Testis (tissue), 2 donors: Measurements from ENCODE around the gene CSF1.

Experiments used
- CTCF ChIP-seq, 3 experiments: fragments of 450-650 bp in 2 of 3; fragments of 200-600 bp in 1 of 3; sonication (generic) in 1 of 3; IDR thresholded peaks; one replicate each; pipeline ENCODE4 v1.5.1; 2016 to 2019; ENCODE audit warnings: antibody characterized with exemption in 3 of 3, mild to moderate bottlenecking in 2 of 3, moderate library complexity in 1 of 3
- POLR2A ChIP-seq: fragments of 450-650 bp; IDR thresholded peaks from one replicate; pipeline ENCODE4 v1.6.1; 2017; ENCODE audit warnings: antibody characterized with exemption, mild to moderate bottlenecking, moderate library complexity

GRCh38 chr1:109948285-109948630 lies 37.6 kb downstream of the CSF1 start:
- TF ChIP-seq CTCF (IDR thresholded peaks at IDR 0.05) (no peak), POLR2A (no peak)
